Urinary bladder (tissue), 4 donors: Measurements from ENCODE around the gene TLR6. TPM values are rescaled to one million over a fixed set of nuclear protein-coding genes. Genes with fewer than 3 reads are reported as not detected.
"Not testable (repeated sequence)": the region's sequence is repeated elsewhere in the genome, so short reads cannot be mapped to it uniquely, and the experiment has no call there.

Experiments
- DNase-seq: peaks from one replicate; pipeline ENCODE4 v3.0.0-alpha.2; 2015; ENCODE audit errors: extremely low spot score
- H3K27ac ChIP-seq: one replicate; pipeline ENCODE4 v1.5.1; 2013; ENCODE audit warnings: low read depth, mild to moderate bottlenecking, moderate library complexity
- H3K36me3 ChIP-seq: one replicate; pipeline ENCODE4 v1.6.1; 2013; ENCODE audit warnings: mild to moderate bottlenecking, moderate library complexity; ENCODE audit not compliant: insufficient read depth
- H3K4me1 ChIP-seq: one replicate; pipeline ENCODE4 v1.6.1; 2013; ENCODE audit warnings: mild to moderate bottlenecking, moderate library complexity; ENCODE audit not compliant: insufficient read depth
- H3K4me3 ChIP-seq: one replicate; pipeline ENCODE4 v1.5.1; 2013; ENCODE audit warnings: low read depth, low read length
- WGBS: extraction: QIAGEN DNeasy Blood & Tissue Kit; methylation state at CpG from one replicate; pipeline ENCODE4 v1.1.7; 2013; 5-methylcytosine and 5-hydroxymethylcytosine counted together
- polyA plus RNA-seq: library from polyadenylated mRNA; stranded (reverse); fragments of 200-250 nt; gene quantifications from one replicate; pipeline ENCODE4 v1.2.3, GENCODE V29; 2013
- small RNA-seq: library from RNA; depleted of rRNA; stranded (forward); fragments of <200 nt; gene quantifications from one replicate; pipeline ENCODE3, GENCODE V24; 2014
- total RNA-seq: library from RNA; depleted of rRNA; stranded (reverse); fragments of >200 nt; gene quantifications from one replicate; pipeline ENCODE4 v1.2.3, GENCODE V29; 2014
- donor health status: healthy with polysubstance abuse.
- donor health status: healthy.

The TLR6 gene
- total and polyA plus RNA-seq, 2 donors = 0.58 to 8.8 TPM

- Histone ChIP-seq H3K4me1 (no peaks in the 10 kb centered on the region), H3K36me3 (no peaks in the 10 kb centered on the region), H3K27ac (no peak overlapping the region), H3K4me3 (no peak overlapping the region)
- WGBS = 93% methylated on average over 4 of the region's 4 CpGs
- DNase-seq = no peak
These were observed 74.8 kb downstream of the TLR6 start for GRCh38 chr4:38781854-38782261.

GRCh38 chr4:38780833-38781484, 75.7 kb downstream of the TLR6 start:
- H3K36me3 ChIP-seq = no peaks in the 10 kb centered on the region
- no peak for DNase-seq
- WGBS = 94% methylated on average over 4 of the region's 4 CpGs
- H3K4me3 ChIP-seq = no peak overlapping the region
- no peaks in the 10 kb centered on the region for H3K4me1 ChIP-seq
- H3K27ac ChIP-seq = no peak overlapping the region

GRCh38 chr4:38779790-38780189, 76.8 kb downstream of the TLR6 start:
- no peak overlapping the region for H3K4me3 ChIP-seq
- H3K36me3 ChIP-seq = no peaks in the 10 kb centered on the region
- no peak overlapping the region for H3K27ac ChIP-seq
- 80% methylated on average over 5 of the region's 5 CpGs for WGBS
- no peak for DNase-seq
- no peaks in the 10 kb centered on the region for H3K4me1 ChIP-seq

- DNase-seq, H3K4me3 ChIP-seq, H3K36me3 ChIP-seq, H3K4me1 ChIP-seq, H3K27ac ChIP-seq: not testable (repeated sequence)
- 74% methylated on average over 2 of the region's 2 CpGs for WGBS
These were observed 78.7 kb downstream of the TLR6 start for GRCh38 chr4:38777925-38778324.

- no peaks in the 10 kb centered on the region for H3K36me3 ChIP-seq
- no peak overlapping the region for H3K27ac ChIP-seq
- H3K4me1 ChIP-seq = no peaks in the 10 kb centered on the region
- no peak for DNase-seq
- H3K4me3 ChIP-seq = no peak overlapping the region
- 80% methylated on average over 2 of the region's 2 CpGs for WGBS
These were observed 81.3 kb downstream of the TLR6 start for GRCh38 chr4:38775326-38775725.

- no peak for DNase-seq
- H3K27ac ChIP-seq = no peak overlapping the region
- no peaks in the 10 kb centered on the region for H3K36me3 ChIP-seq
- no peak overlapping the region for H3K4me3 ChIP-seq
- WGBS = 83% methylated on average over 8 of the region's 8 CpGs
- no peaks in the 10 kb centered on the region for H3K4me1 ChIP-seq
These were observed 82.2 kb downstream of the TLR6 start for GRCh38 chr4:38774181-38774955.

Small RNA genes within 50 kb of the gene (small RNA-seq; reads per million reads assigned to genes)
- 54.8 reads per million, percentile 96 among the genes with 10 or more reads in this experiment for gene MIR574

Other genes with a start within 250 kb of the TLR6 start
- 65.0 TPM for gene KLF3, start 192.6 kb downstream of the TLR6 start, total RNA-seq
- gene KLF3, start 192.6 kb downstream of the TLR6 start, polyA plus RNA-seq = 25.7 TPM
- 3.0 TPM for gene TLR10, start 73.8 kb downstream of the TLR6 start, total RNA-seq
- 0.05 TPM for gene TLR10, start 73.8 kb downstream of the TLR6 start, polyA plus RNA-seq
- 17.2 TPM for gene TLR1, start 52.0 kb downstream of the TLR6 start, total RNA-seq
- 4.4 TPM for gene TLR1, start 52.0 kb downstream of the TLR6 start, polyA plus RNA-seq
- 186 TPM for gene FAM114A1, start 11.0 kb upstream of the TLR6 start, total RNA-seq
- gene FAM114A1, start 11.0 kb upstream of the TLR6 start, polyA plus RNA-seq = 65.8 TPM
- 0.74 TPM for gene TMEM156, start 175.6 kb upstream of the TLR6 start, total RNA-seq
- gene TMEM156, start 175.6 kb upstream of the TLR6 start, polyA plus RNA-seq = 0.53 TPM
- gene KLHL5, start 205.4 kb upstream of the TLR6 start, total RNA-seq = 95.2 TPM
- 63.0 TPM for gene KLHL5, start 205.4 kb upstream of the TLR6 start, polyA plus RNA-seq